ENCODE data around the gene DNAI2. TPM values are rescaled to one million over a fixed set of nuclear protein-coding genes. Genes with fewer than 3 reads are reported as not detected.

The DNAI2 gene
- polyA plus RNA-seq, 1 donor, result 0.07 TPM

DNA sequence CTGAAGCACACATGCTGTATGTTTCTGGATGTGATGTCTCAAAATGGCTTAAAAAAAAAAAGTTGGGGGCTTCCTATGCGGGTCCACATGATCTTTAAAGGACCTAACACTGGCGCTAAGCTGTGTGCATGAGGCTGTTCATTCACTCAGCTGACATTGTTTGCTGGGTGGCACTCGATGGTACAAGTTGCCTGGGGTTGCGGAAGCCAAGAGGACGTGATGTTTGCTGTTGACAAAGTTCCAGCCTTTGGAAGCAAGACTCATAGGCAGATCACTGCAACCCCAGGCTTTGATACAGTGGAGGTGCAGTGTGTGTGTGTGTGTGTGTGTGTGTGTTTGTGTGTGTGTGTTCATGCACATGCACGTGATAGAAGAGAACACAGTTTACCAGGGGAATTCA, 29.5 kb upstream of the DNAI2 start:
- DNase-seq, result no peak
- Histone ChIP-seq H3K4me1 (ENCODE audit: control insufficient read depth, insufficient read depth, low read length) (peaks cover 3% of the 10 kb centered on the region), H3K9me3 (ENCODE audit: control insufficient read depth, low read depth, low read length) (no peaks in the 10 kb centered on the region), H3K36me3 (ENCODE audit: control insufficient read depth, insufficient read depth, low read length) (peaks cover 28% of the 10 kb centered on the region), H3K4me3 (ENCODE audit: low read length) (no peak overlapping the region), H3K27me3 (ENCODE audit: control insufficient read depth, insufficient read depth, low read length) (no peaks in the 10 kb centered on the region), H3K27ac (ENCODE audit: low read length) (no peak overlapping the region)
- WGBS (ENCODE audit: insufficient coverage, low lambda C conversion rate), result no CpG with 5 or more reads among the region's 6 CpGs

DNA sequence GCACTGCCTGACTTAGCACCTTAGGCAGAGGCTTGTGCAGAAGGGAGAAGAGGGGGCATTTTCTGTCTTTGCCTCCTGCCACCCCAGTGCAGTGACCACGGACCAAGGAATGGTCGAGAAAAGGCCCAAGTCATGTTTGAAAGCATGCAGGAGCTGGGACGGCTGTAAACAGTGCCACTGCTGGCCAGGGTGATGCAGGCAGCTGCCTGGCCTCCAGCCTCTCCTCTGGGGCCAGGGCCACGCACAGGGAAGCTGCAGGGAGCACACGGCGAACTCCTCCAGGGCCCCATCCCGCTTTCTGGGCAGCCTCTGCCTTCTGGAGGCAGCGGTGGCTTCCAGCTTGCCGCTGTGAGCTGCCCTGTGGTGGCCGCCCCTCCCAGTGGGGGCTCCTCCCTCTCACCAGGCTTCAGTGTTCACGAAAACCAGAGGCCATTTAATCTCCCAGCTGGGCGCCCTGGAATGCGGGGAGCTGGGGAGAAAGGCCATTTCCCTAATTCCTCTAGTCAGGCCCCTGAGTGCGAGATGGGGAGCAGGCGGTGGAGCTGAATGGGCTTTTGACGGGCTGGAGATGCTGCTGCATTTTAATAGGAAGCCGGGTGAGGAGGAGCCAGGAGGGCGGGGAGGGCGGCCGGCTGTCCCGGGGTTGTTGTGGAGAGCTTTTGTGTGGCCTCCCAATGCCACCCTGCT, 28.7 kb upstream of the DNAI2 start:
- no peaks in the 10 kb centered on the region for H3K27me3 ChIP-seq (ENCODE audit: control insufficient read depth, insufficient read depth, low read length)
- no CpG with 5 or more reads among the region's 21 CpGs for WGBS (ENCODE audit: insufficient coverage, low lambda C conversion rate)
- peaks cover 3% of the 10 kb centered on the region for H3K4me1 ChIP-seq (ENCODE audit: control insufficient read depth, insufficient read depth, low read length)
- H3K4me3 ChIP-seq (ENCODE audit: low read length), result no peak overlapping the region
- DNase-seq, result no peak
- H3K27ac ChIP-seq (ENCODE audit: low read length), result no peak overlapping the region
- no peaks in the 10 kb centered on the region for H3K9me3 ChIP-seq (ENCODE audit: control insufficient read depth, low read depth, low read length)
- H3K36me3 ChIP-seq (ENCODE audit: control insufficient read depth, insufficient read depth, low read length), result peaks cover 28% of the 10 kb centered on the region

GRCh38 chr17:74245871-74246270, 28.2 kb upstream of the DNAI2 start:
- Histone ChIP-seq H3K27ac (ENCODE audit: low read length) (no peak overlapping the region), H3K27me3 (ENCODE audit: control insufficient read depth, insufficient read depth, low read length) (no peaks in the 10 kb centered on the region), H3K4me3 (ENCODE audit: low read length) (no peak overlapping the region), H3K4me1 (ENCODE audit: control insufficient read depth, insufficient read depth, low read length) (peaks cover 3% of the 10 kb centered on the region), H3K9me3 (ENCODE audit: control insufficient read depth, low read depth, low read length) (no peaks in the 10 kb centered on the region), H3K36me3 (ENCODE audit: control insufficient read depth, insufficient read depth, low read length) (peaks cover 27% of the 10 kb centered on the region)
- no peak for DNase-seq
- whole genome bisulfite sequencing (ENCODE audit: insufficient coverage, low lambda C conversion rate), result 90% methylated on average over 2 of the region's 5 CpGs

- Histone ChIP-seq H3K9me3 (ENCODE audit: control insufficient read depth, low read depth, low read length) (no peaks in the 10 kb centered on the region), H3K36me3 (ENCODE audit: control insufficient read depth, insufficient read depth, low read length) (peaks cover 37% of the 10 kb centered on the region), H3K27me3 (ENCODE audit: control insufficient read depth, insufficient read depth, low read length) (no peaks in the 10 kb centered on the region), H3K4me1 (ENCODE audit: control insufficient read depth, insufficient read depth, low read length) (peaks cover 3% of the 10 kb centered on the region), H3K27ac (ENCODE audit: low read length) (no peak overlapping the region), H3K4me3 (ENCODE audit: low read length) (no peak overlapping the region)
- DNase-seq, result no peak
- 80% methylated on average over 1 of the region's 17 CpGs for WGBS (ENCODE audit: insufficient coverage, low lambda C conversion rate)
Measured at GRCh38 chr17:74249590-74250270, 24.3 kb upstream of the DNAI2 start.

DNA sequence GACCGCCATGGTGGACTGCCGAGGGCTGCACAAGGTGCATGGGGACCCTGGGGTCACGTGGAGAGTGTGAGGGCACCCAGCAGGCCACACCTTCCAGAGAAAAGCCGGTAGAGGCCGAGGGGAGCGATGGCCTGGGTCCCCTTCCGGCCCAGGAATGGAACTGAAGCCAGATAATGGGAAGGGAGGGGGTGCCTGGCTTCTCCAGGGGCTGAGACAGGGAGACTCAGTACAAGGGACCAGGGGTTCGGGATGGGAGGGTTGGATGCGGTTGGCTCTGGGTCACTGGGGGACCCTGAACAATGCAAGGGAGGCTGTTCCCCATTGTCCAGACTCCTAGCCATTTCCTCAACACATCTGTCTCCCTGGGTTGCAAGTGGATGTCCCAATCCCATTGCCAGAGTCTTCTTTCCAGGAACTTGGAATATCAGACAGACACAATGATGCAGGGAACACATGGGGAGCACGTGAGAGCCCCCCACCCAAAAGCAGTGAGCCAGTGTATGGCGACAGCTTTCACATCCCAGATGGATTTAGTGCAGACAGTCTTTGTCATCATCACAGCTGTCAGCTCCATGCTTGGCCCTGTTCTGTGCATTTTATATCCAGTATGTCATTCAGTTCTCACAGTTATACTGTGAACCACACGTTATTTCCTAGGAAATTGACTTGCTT, 23.6 kb upstream of the DNAI2 start:
- H3K4me3 ChIP-seq (ENCODE audit: low read length), result no peak overlapping the region
- H3K9me3 ChIP-seq (ENCODE audit: control insufficient read depth, low read depth, low read length), result no peaks in the 10 kb centered on the region
- H3K27ac ChIP-seq (ENCODE audit: low read length), result no peak overlapping the region
- WGBS (ENCODE audit: insufficient coverage, low lambda C conversion rate), result no CpG with 5 or more reads among the region's 12 CpGs
- H3K27me3 ChIP-seq (ENCODE audit: control insufficient read depth, insufficient read depth, low read length), result no peaks in the 10 kb centered on the region
- DNase-seq, result no peak
- peaks cover 42% of the 10 kb centered on the region for H3K36me3 ChIP-seq (ENCODE audit: control insufficient read depth, insufficient read depth, low read length)
- H3K4me1 ChIP-seq (ENCODE audit: control insufficient read depth, insufficient read depth, low read length), result no peaks in the 10 kb centered on the region

DNA sequence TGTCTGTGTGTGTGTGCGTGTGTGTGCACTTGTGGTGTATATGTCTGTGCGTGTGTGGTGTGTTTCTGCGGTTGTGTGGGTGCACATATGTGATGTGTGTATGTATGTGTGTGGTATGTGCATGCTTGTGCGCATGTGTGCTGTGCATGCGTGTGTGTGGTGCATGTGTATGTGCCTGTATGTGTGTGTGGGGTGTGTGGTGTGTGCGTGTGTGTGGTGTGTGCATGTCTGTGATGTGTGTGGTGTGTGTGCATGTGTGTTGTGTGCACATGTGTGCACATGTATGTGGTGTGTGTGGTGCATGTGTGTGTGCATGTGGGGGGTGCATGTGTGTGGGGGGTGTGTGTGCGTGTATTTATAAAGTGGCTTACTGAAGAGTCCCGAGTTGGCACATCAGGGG, 23.0 kb upstream of the DNAI2 start:
- Histone ChIP-seq H3K4me1 (ENCODE audit: control insufficient read depth, insufficient read depth, low read length) (no peaks in the 10 kb centered on the region), H3K9me3 (ENCODE audit: control insufficient read depth, low read depth, low read length) (no peaks in the 10 kb centered on the region), H3K36me3 (ENCODE audit: control insufficient read depth, insufficient read depth, low read length) (peaks cover 46% of the 10 kb centered on the region), H3K27me3 (ENCODE audit: control insufficient read depth, insufficient read depth, low read length) (no peaks in the 10 kb centered on the region), H3K27ac (ENCODE audit: low read length) (no peak overlapping the region), H3K4me3 (ENCODE audit: low read length) (no peak overlapping the region)
- no peak for DNase-seq
- WGBS (ENCODE audit: insufficient coverage, low lambda C conversion rate), result no CpG with 5 or more reads among the region's 8 CpGs

DNA sequence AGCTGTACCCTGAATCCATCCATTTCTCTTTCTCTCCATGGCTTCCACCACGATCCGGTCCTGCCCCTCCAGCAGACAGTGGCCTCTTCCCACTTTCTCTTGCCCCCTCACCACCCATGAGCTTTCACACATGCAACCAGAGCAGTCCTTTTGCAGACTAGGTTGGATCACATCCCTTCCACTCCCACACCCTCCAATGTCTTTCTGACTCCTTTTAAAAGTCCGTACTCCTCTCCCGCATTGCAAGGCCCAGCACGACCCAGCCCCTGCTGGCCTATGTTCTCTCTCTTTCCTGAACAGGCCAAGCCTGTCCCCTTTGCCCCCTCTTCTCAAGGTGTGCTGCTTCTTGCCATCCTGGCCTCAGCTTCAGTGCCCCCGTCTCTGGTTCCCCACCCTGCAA, 22.5 kb upstream of the DNAI2 start:
- no peak overlapping the region for H3K27ac ChIP-seq (ENCODE audit: low read length)
- H3K9me3 ChIP-seq (ENCODE audit: control insufficient read depth, low read depth, low read length), result no peaks in the 10 kb centered on the region
- H3K4me3 ChIP-seq (ENCODE audit: low read length), result no peak overlapping the region
- no peak for DNase-seq
- WGBS (ENCODE audit: insufficient coverage, low lambda C conversion rate), result 100% methylated on average over 2 of the region's 6 CpGs
- peaks cover 48% of the 10 kb centered on the region for H3K36me3 ChIP-seq (ENCODE audit: control insufficient read depth, insufficient read depth, low read length)
- H3K27me3 ChIP-seq (ENCODE audit: control insufficient read depth, insufficient read depth, low read length), result no peaks in the 10 kb centered on the region
- H3K4me1 ChIP-seq (ENCODE audit: control insufficient read depth, insufficient read depth, low read length), result no peaks in the 10 kb centered on the region

- Histone ChIP-seq H3K27me3 (ENCODE audit: control insufficient read depth, insufficient read depth, low read length) (no peaks in the 10 kb centered on the region), H3K36me3 (ENCODE audit: control insufficient read depth, insufficient read depth, low read length) (peaks cover 50% of the 10 kb centered on the region), H3K9me3 (ENCODE audit: control insufficient read depth, low read depth, low read length) (no peaks in the 10 kb centered on the region), H3K27ac (ENCODE audit: low read length) (no peak overlapping the region), H3K4me1 (ENCODE audit: control insufficient read depth, insufficient read depth, low read length) (no peaks in the 10 kb centered on the region), H3K4me3 (ENCODE audit: low read length) (no peak overlapping the region)
- DNase-seq, result no peak
- WGBS (ENCODE audit: insufficient coverage, low lambda C conversion rate), result no CpG with 5 or more reads among the region's 8 CpGs
Measured at GRCh38 chr17:74252211-74252610, 21.8 kb upstream of the DNAI2 start.

DNA sequence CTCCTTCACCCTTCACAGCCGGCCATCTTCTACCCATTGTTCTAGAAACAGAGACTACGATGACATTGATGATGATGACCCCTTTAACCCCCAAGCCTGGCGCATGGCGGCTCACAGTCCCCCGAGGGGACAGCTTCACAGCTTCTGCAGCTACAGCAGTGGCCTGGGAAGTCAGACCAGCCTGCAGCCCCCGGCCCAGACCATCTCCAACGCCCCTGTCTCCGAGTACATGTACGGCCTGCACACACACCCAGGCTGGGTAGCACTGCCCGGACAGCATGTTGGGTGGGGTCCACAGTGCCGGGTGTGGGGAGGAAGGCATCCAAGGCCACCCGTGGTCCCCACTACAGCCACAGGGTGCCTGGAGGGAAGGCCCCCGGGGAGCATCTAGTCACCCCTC, 21.0 kb upstream of the DNAI2 start:
- Histone ChIP-seq H3K36me3 (ENCODE audit: control insufficient read depth, insufficient read depth, low read length) (peaks cover 47% of the 10 kb centered on the region), H3K4me1 (ENCODE audit: control insufficient read depth, insufficient read depth, low read length) (no peaks in the 10 kb centered on the region), H3K4me3 (ENCODE audit: low read length) (no peak overlapping the region), H3K9me3 (ENCODE audit: control insufficient read depth, low read depth, low read length) (no peaks in the 10 kb centered on the region), H3K27me3 (ENCODE audit: control insufficient read depth, insufficient read depth, low read length) (no peaks in the 10 kb centered on the region), H3K27ac (ENCODE audit: low read length) (no peak overlapping the region)
- WGBS (ENCODE audit: insufficient coverage, low lambda C conversion rate), result no CpG with 5 or more reads among the region's 13 CpGs
- no peak for DNase-seq

GRCh38 chr17:74257311-74257710, 16.7 kb upstream of the DNAI2 start:
- Histone ChIP-seq H3K27ac (ENCODE audit: low read length) (no peak overlapping the region), H3K36me3 (ENCODE audit: control insufficient read depth, insufficient read depth, low read length) (peaks cover 48% of the 10 kb centered on the region), H3K27me3 (ENCODE audit: control insufficient read depth, insufficient read depth, low read length) (no peaks in the 10 kb centered on the region), H3K4me3 (ENCODE audit: low read length) (no peak overlapping the region), H3K4me1 (ENCODE audit: control insufficient read depth, insufficient read depth, low read length) (no peaks in the 10 kb centered on the region), H3K9me3 (ENCODE audit: control insufficient read depth, low read depth, low read length) (no peaks in the 10 kb centered on the region)
- no CpG with 5 or more reads among the region's 10 CpGs for WGBS (ENCODE audit: insufficient coverage, low lambda C conversion rate)
- DNase-seq, result no peak

Data from large intestine (tissue), 3 donors.